Coronary artery (tissue), 2 donors: ENCODE data around the gene GRIN2A.

ENCODE experiments used
- DNase-seq: peaks from one replicate; pipeline ENCODE4 v3.0.0-alpha.2; 2017; ENCODE audit warnings: low spot score
- H3K27ac ChIP-seq, 2 donors: fragments of 200-600 bp; sonication (generic); one replicate each; pipeline ENCODE4 v1.5.1; 2016 to 2019
- H3K4me3 ChIP-seq: fragments of 200-600 bp; sonication (generic); 2 replicates; pipeline ENCODE4 v1.5.1; 2016; ENCODE audit warnings: mild to moderate bottlenecking, moderate library complexity
- TF ChIP-seq, protein P1 (sequence below): fragments of 200-600 bp; sonication (generic); IDR thresholded peaks from one replicate; pipeline ENCODE4 v1.5.1; 2019; ENCODE audit warnings: antibody characterized with exemption

Gene GRIN2A

DNA sequence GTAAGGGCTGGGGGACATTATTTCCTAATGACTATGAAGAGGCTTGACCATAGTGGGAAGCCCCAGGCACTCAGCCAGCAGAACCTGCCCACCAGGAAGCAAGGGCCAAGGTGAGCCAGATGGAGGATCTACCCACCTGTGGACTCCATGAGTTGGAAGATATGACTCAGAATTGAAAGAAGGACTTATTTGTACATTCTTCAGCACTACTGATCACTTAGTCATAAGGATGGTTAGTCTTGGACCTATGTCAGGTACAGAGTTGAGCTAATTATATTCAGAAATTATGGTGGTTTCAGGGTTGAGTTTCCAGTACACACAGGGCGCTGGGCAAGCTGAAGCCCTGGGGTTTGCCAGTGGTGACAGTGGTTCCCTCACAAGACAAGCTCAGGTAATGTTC lies 24.0 kb upstream of the GRIN2A start:
- no peak for DNase-seq
- Histone ChIP-seq H3K27ac (no peak overlapping the region), H3K4me3 (no peak overlapping the region)
- TF ChIP-seq, protein P1, sequence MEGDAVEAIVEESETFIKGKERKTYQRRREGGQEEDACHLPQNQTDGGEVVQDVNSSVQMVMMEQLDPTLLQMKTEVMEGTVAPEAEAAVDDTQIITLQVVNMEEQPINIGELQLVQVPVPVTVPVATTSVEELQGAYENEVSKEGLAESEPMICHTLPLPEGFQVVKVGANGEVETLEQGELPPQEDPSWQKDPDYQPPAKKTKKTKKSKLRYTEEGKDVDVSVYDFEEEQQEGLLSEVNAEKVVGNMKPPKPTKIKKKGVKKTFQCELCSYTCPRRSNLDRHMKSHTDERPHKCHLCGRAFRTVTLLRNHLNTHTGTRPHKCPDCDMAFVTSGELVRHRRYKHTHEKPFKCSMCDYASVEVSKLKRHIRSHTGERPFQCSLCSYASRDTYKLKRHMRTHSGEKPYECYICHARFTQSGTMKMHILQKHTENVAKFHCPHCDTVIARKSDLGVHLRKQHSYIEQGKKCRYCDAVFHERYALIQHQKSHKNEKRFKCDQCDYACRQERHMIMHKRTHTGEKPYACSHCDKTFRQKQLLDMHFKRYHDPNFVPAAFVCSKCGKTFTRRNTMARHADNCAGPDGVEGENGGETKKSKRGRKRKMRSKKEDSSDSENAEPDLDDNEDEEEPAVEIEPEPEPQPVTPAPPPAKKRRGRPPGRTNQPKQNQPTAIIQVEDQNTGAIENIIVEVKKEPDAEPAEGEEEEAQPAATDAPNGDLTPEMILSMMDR = no peak

DNA sequence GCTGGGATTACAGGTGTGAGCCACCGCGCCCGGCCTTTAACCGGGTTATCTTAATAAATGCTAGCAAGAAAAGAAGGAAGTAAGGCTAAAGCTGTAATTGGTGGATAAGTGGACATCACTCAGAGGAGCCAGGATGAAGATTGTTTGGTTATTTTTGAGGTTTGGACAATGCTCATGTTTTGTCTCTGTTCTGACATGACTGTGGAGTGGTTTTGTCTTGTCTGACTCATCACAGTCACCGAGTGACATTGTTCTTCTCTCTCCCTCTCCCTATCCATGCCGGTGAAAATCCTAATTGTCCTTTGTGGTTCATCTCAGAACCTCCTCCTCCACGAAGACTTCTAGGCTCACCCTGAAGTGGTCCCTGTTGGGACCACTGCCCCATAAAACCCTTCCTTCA lies 23.5 kb upstream of the GRIN2A start:
- no peak overlapping the region for H3K4me3 ChIP-seq
- TF ChIP-seq, protein P1 = no peak
- no peak for DNase-seq
- no peak overlapping the region for H3K27ac ChIP-seq

DNA sequence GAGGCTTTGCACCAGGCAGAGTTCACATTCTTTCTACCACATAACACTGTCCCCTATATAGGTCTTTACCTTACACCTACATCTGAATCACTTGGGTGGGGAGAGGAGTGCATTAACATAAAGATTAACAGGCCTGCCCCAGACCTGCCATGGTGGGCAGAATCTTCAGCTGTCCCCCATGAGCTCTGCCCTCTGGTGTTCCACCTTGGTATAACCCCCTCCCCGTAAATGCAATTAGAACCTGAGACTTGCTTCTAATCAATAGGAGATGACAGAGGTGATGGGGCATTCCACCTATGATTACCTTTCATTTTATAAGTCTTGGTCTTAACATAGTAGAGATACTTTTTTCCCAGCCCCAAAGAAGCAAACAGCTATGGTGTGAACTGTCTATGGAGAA lies 20.4 kb upstream of the GRIN2A start:
- DNase-seq = no peak
- TF ChIP-seq, protein P1 = no peak
- no peak overlapping the region for H3K27ac ChIP-seq

DNA sequence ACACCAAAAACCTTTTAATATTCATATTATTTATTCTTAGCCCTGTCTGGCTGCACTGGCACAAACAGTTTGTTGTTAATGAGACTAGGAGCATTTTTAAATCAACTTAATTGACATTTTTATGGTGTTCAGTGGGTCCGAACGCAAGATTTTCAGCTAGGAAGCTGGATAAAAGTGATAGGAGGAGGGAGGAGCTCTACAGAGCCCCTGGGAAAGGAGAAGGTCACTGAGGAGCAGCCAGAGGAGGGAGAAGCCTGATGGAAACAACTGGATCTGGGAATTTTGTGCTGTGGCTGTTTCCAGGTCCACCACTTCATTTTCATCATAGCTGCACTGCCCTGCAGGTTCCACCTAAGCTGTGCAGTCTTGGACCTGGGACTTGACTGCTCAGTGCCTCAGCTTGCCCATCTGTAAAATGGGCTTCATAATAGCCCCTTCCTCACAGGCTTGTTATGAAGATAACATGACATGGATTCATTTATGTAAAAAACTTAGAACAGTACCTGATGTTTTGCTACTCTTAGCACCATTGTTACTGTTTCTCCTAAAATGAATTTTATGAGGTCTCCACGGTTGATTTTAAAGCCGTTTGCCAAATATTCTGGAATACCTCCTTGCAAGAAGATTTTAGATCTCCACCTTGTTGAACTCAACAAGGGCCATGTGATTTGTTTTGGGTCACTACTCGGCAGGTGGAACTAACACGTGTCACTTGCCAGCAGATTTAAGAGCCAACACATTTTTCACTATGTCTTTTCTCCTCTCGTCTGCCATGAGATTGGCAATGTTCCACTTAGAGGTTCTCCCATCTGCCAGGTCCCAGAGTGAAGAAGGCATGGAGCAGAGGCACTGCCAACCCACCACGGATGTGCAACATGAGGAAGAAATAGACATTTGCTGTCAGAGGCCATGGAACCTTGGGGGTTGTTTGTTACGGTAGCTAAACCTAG lies 18.7 kb upstream of the GRIN2A start:
- no peak overlapping the region for H3K27ac ChIP-seq
- no peak for DNase-seq
- TF ChIP-seq, protein P1 = no peak
- H3K4me3 ChIP-seq = no peak overlapping the region

More for the DNA sequence above, 20.4 kb upstream of the GRIN2A start:
- H3K4me3 ChIP-seq = no peak overlapping the region

DNA sequence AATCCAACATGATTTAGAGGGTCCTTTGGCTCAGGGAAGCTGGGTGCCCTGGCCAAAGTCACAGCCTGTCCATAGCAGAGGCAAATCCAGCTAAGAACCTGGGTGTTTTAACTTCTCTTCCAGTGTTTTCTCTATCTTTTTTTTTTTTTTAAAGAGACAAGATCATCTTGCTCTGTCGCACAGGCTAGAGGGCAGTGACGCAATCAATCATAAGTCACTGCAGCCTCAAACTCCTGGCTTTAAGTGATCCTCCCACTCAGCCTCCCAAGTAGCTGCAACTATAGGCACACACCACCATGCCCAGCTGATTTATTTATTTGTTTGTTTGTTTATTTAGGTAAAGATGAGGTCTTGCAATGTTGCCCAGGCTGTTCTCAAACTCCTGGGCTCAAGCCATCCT lies 14.8 kb upstream of the GRIN2A start:
- TF ChIP-seq, protein P1 = no peak
- no peak for DNase-seq
- no peak overlapping the region for H3K4me3 ChIP-seq
- no peak overlapping the region for H3K27ac ChIP-seq

DNA sequence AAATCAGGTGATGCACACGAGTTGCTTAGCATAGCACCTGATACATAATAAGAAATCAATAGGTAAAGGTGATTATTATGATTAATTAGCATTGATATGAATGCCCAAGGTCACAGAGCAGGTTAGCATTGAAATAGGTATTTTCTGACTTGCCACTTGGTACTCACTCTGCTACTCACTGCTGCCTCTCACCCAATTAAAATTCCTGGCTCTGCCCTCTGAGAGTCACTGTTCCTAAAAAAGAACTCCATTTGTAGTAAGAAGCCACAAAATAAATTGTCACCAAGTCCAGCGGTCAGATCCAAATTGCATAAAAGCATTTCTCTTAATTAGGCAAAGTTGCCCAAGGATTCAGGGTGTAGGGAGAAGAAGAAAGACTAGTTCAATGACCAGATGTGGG lies 8.9 kb upstream of the GRIN2A start:
- TF ChIP-seq, protein P1 = no peak
- Histone ChIP-seq H3K4me3 (no peak overlapping the region), H3K27ac (no peak overlapping the region)
- DNase-seq = no peak

DNA sequence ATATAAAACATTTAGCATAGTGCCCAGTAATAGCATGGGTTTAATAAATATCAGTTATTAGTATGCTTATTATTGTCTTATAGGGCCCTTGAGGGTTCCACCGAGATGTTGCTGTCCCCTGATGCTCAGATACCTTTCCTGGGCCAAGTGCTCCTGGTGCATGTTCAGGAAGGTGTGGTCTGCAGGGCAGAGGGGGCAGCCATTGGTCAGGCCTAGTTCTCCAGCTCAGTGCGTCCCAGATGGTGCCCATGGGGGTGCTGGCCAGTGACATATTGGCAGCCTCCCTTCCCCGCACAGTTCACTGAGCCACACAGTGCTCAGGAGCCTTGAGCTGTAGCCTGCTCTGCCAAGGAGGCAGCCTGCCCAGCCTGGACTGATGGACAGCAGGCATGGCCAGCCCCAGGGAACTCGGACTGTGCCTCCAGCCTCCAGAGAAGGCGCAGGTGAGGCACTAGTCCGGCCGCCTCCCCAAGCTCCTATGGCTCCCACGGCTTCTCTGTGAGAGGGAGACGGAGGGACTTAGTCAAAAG lies 7.7 kb upstream of the GRIN2A start:
- Histone ChIP-seq H3K4me3 (no peak overlapping the region), H3K27ac (no peak overlapping the region)
- no peak for DNase-seq
- TF ChIP-seq, protein P1 = no peak
